Putamen (tissue), 1 donor: ENCODE measurements around the gene OXSR1.
A peak's percentile ranks its signal among the peaks of the same experiment; 100 is the strongest.

Experiments used
- DNase-seq: peaks from one replicate; pipeline ENCODE4 v3.0.0-alpha.2; 2016; ENCODE audit warnings: low spot score

The OXSR1 gene

DNA sequence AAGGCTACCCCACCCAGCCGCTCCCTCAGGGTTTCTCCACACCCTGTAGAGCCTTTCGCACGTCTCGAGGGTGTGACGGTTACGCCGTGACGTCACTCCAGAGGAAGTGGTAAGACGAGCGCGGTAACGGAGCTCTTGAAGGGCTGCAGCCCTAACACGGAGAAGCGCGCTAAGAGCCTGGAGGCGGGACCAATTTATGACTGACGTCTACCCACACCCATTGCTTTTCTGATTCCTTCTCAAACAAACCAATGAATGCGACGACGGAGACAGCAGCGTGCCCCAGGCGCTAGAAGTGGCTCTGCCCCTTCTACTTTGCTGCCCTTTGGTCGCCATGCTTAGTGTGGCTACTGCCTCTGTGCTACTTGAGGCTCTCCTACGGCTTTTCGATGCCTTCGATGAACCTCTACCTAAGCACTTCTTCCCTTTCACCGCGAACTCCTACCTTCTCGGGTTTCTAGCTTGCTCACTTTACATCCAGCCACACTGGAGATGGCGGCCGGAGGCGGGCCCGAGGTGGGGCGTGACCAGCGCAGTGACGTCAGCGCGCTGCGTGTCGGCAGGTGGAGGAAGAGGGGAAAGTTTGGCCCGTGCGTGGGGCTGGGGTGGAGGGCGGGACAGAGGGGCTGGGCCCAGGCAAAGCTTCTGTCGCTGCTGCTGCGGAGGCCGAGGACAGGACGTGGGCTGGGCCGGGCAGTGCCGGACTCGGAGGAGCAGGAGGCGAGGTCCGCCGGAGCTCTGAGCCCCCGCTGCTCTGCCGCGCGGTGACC, at the start of gene OXSR1:
Gene OXSR1 (plus strand): TSS at position 586 of the 770 bp plus-strand sequence. CDS start 340 bp downstream, outside the sequence.
- peak; percentile 100 for DNase-seq

DNA sequence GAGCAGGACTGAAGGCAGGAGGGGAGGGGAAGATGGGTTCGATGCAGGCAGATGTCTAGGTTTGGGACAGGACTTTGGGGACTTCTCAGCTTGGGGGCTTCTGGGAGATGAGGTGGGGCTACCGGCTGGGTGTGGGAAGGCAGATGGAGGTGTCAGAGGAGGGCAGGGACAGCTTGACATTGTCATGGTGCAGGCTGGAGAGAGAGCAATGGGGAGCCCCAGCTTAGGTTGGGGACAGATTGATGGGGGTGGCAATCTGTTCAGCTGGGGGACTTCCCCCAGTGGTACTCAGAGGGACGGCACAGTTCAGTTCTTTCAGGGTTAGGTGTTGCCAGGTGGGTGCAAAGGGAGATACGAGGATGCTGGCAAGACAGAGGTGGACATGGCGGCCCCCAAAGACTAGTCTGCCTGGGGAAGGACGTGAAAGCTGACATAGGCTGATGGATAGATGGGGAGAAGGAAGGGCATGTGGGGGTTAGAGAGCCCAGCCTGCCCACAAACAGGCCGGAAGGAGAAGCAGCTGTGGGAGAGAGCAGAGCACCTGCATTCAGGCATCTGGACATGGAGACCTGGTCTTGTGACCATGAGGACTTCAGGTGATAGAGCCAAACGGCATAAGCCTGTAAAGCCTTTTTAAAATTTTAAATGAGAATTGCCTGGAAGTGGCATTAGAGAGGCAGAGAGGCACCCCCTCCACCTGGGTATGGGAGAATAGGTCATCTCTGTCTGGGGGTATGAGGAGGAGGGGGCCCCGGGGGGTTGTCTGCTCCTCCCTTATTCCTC, 49.5 kb upstream of the OXSR1 start:
- no peak for DNase-seq

DNA sequence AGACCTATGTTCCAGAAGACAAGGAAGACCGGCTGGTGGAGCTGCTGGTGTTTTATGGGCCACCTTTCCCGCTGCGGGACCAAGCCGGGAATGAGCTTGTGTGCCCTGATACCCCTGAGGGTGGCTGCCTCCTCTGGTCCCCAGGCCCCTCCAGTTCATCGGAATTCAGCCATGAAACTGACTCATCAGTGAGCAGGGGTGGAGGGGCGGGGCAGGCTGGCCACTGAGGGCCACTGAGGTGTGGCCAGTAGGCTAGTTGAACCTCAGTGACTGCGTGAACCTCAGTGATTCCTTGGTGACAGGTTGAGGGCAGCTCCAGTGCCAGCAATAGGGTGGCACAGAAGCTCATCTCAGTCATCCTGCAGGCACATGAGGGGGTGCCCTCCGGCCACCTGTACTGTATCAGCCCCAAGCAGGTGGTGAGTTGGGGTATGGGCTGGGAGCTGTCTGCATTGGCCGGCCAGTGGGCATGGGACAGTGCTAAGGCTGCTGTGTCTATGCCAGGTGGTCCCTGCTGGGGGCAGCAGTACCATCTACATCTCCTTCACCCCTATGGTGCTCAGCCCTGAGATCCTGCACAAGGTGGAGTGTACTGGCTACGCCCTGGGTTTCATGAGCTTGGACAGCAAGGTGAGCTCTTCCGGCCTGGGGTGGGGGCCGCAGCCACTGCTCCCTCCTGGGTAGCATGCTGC, 48.7 kb upstream of the OXSR1 start:
- DNase-seq = no peak

DNA sequence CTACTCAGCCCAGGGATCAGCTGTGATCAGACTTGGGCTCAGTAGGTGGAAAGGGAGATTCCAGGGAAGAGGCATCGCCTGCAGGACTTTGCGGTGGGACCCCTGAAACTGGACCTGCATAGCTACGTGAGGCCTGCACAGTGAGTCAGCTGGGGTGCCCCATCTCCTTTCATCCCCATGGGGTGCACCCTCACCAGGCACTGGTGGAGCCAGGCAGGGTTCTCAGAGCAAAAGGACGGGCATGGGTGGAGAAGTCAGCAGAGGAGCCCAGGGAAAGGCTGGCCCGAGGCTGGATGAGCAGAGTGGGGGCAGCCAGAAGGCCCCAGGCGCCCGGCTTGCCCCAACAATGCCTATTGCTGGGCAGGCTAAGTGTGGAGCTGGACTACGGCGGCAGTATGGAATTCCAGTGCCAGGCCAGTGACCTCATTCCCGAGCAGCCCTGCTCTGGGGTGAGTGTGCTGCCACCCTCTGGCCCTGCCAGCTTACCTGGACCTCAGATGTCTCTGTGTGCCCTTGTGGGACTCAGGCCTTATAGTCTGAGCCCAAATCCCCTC, 48.1 kb upstream of the OXSR1 start:
- DNase-seq = no peak

DNA sequence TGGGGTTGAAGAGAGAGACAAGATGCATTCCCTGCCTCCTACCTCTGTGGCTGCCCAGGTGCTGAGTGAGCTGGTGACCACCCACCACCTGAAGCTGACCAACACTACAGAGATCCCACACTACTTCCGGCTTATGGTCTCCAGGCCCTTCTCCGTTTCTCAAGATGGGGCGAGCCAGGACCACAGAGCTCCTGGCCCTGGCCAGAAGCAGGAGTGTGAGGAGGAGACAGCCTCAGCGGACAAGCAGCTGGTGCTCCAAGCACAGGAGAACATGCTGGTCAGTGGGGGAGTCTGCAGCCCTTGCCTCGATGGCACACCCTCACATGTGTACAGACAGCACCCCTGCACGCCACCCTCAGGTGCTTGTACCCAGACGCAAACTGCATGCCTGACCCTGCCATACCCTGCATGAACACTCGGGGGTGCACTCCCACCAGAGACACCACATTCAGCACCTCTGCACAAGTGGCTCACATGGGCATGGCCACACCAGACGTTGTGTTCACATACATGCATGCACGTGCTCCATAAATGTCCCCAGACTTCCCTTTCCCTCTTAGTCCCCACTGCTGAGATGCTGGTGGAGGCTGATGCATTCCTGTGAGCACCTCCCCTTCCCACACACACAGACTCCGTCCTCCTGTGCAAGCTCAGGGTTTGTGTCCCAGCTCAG, 47.5 kb upstream of the OXSR1 start:
- DNase-seq = peak; percentile 28

DNA sequence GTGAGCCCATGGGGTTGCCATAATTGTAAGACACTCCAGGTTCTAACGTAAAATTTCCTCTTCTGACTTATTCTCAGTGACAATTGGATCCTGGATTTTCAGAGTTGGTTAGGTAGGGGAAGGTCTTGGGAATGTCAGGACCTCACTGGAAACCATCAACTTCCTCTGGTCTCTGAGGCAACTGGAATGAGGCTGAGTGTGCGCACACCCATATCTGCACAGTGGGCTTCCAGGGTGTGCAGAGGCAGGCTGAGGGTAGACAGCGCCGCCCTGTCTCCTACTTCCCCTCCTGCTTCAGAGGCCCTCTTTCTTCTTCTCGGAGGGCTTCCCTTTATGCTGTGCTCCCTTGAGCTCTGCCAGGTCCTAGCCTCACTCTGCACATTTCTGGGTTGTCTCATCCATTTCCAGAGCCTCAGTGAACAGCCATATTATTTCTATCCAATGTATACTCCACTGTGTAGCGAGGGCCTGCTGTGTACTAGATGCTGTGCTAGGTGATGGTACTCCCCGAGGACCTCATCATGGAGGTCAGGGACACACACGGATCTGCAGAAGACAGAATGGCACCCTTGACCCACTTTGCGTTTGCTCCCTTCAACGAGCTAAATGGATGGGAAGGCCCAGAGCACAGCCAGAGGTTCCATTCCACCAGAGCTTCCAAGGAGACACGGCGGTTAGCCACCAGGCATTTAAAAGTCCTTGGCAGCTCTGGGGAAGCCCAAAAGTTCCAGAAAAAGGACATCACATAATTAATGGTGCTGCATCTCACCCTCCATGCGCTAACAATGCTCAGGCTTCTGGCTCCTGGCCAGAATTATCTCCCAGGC, 46.7 kb upstream of the OXSR1 start:
- no peak for DNase-seq

DNA sequence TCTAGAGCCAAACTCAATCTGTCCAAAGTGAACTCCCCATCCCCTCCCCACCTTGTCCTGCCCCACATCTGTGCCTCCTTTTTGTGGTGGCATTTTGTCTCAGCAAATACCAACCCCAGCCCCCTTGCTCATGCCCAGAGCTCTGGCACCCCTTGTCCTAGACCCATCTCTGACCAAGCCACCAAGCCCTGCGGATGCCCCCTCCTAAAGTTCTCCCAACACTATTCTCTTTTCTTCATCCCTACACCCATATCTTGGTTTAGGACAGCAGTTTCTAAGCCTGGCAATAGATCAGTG, 46.1 kb upstream of the OXSR1 start:
- DNase-seq = no peak

DNA sequence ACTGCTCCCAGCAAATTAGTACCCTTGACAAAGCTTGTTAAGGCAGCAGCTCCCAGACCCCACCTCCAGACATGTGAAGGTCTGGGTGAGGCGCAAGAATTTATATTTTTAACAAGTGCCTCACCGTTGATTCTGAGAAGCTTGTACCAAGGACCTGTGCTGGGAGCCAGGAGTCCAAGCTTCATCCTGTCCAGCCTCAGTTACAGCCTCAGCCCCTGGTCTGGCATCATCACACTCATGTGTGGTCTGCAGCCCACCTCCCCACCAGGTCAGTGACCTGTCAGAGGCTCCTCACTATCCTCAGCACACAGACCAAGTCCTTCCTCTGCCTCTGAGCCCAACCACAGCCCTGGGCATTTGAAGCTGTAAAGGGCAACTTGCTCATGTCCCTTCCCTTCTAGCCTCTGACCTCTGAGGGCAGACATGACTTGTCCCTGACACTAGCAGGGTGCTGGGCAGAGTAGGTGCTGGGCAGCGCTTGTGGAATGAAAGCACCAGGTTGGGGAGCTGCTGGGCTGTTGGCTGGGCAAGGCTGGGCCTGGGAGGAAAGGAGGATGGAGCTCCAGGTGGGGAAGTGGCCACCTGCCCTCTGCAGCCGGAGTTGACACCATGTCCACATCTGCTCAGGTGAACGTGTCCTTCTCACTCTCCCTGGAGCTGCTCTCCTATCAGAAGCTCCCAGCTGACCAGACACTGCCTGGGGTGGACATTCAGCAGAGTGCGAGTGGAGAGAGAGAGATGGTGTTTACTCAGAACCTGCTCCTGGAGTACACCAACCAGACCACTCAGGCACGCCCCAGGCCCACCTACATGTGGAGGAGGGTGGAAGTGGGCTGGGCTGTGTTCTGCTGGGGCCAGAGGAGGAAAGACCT, 45.3 kb upstream of the OXSR1 start:
- DNase-seq = no peak

DNA sequence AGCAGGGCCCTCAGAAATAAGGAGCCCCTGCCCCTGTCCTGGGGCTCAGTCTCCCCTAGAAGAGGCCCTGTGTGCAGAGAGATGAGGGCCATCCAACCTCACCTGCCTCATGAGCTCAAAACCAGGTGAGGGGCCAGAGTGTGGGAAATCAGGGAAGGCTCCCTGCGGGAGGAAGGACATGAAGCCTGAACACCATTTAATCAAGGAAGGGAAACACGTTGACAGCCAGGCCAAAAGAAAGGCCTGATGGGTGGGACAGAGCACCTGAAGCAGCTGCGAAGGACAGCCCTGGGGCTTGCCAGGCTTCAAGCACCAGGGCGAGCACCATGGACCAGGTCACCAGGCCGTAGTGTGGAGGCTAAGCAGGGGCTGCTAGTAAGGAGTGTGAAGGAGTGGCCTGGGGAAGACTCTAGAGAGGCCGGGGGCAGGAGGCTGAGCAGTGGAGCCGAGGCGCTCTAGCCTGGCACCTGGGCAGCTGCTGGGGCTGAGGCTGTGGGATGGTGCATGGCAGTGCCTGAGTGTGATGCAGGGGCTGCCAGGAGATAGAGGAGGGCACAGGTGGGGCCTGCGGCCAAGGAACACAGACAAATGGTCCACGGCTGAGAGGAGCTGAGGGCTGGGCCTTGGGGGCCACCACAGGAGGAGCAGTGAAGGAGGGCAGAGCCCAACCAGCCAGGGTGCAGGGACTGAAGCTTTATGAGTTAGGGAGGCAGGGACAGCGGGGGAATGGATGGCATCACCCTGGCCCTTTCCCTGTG, 44.5 kb upstream of the OXSR1 start:
- DNase-seq = no peak

DNA sequence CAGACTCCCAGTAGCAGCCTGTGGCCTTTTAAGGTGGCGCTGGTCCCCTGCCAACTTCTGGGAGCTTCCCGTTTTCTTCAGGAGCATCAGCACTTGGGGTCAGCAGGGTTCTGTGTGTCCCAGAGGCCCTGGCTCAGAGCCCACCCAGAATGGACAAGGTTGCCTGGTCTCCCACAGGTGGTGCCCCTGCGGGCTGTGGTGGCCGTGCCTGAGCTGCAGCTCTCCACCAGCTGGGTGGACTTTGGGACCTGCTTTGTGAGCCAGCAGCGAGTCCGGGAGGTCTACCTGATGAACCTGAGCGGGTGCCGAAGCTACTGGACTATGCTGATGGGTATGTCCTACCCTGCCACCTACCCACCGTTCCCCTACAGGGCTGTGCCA, 43.9 kb upstream of the OXSR1 start:
- DNase-seq = no peak

DNA sequence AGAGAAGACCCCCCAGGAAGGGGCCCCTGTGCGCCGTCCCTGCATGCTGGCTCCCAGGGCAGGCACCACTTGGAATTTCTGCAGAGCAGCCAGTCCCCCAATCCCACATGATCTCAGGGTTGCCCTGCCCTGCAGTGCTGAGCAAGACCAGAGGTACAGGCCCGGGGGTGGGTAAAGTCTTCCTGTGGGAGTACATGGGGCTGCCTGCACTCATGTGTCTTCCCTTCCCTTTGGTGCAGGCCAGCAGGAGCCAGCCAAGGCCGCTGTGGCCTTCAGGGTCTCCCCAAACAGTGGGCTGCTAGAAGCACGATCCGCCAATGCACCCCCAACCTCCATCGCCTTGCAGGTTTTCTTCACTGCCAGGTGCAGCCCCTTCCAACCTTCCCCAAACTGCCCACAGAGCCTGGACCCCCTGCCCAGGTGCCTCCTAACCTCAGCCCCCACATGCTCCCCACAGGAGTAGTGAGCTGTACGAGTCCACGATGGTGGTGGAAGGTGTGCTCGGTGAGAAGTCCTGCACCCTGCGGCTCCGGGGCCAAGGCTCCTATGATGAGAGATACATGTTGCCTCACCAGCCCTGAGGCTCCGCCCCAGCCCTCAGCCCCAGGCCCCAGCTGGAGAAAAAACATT, 43.4 kb upstream of the OXSR1 start:
- DNase-seq = no peak

DNA sequence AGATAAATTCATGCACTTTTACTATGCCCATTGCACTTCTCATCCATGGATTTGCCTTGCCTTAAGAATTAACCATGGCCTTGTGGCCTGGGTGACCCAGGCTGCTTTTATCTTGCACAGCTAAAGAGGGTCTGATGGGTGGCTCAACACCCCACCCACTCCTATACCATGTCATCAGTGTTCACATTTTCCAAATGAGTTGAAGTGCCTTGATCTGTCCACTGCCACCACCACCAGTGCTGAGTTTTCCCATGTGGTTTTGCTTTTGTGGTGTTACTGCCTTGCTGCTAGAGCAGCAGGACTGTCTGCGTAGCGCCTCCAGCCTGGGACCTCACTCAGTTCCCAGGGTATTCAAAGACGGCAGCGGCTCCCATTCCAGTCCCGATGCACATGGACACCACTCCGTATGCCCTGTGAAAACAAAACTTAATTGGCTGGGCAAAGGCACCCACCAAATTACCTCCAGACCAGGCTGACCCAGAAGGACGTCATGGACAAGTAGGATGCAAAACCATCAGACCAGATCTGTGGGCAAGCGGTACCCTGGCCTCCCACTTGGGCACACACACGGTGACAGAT, 42.5 kb upstream of the OXSR1 start:
- no peak for DNase-seq

DNA sequence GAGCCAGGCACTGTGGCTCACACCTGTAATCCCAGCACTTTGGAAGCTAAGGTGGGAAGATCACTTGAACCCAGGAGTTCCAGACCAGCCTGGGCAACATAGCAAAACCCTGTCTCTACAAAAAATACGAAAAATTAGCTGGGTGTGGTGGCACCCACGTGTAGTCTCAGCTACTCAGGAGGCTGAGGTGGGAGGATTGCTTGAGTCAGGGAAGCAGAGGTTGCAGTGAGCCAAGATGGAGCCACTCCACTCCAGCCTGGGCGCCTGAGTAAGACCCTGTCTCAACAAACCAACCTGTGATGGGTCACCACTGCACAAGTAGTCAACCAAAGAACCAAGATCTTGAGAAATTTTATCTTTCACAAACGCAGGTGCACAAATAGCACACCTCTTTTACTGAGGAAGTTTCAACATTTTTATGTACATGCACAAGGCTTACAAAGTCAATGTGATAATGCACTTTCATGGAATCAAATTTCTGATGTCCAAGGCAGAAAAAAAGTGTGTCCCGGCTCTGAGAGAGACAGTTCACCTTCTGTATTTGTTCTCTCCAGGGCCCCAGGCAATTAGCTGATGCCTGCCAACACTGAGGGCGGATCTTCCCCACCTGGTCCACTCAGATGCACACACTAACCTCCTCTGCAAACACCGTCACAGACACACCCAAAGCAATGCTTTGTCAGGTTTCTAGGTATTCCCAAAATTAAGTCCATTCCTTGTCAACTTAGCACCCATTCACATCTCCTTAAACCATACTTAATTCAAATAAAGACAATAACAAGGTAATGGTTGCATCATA, 40.8 kb upstream of the OXSR1 start:
- DNase-seq = no peak

DNA sequence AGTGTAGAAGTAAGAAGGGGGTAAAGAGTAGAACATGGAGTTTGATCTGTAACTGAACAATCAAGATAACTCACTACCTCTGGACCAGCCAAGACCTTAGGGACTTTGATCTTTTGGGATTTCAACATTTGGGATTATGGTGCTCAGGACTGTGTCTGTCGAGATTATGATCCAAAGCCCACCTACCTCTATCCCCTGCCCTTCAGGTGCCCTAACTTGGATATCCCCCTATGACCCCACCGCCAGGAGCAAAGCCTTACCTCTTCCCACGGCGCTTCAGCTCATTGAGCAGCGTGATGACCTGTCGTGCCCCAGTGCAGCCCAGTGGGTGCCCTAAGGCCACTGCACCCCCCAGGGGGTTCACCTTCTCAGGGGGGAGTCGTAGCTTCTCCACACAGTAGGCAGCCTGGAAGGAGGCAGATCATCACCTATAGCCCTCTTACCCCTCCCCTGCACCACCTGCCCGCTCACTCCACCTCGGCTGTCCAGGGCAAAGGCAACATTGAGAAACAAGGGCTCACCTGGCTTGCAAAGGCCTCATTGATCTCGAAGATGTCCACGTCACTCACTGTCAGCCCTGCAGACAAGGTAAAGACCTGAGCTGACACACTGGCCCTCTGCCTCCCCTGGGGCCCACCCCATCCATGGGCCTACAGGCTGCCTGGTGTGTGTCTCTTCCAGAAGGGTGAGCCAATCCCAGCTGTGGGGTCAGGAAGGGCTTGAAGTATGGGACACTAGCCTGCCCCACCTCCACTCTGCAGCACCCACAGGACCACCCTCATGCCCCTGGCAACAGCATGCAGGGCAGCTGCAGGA, 39.8 kb upstream of the OXSR1 start:
- no peak for DNase-seq

DNA sequence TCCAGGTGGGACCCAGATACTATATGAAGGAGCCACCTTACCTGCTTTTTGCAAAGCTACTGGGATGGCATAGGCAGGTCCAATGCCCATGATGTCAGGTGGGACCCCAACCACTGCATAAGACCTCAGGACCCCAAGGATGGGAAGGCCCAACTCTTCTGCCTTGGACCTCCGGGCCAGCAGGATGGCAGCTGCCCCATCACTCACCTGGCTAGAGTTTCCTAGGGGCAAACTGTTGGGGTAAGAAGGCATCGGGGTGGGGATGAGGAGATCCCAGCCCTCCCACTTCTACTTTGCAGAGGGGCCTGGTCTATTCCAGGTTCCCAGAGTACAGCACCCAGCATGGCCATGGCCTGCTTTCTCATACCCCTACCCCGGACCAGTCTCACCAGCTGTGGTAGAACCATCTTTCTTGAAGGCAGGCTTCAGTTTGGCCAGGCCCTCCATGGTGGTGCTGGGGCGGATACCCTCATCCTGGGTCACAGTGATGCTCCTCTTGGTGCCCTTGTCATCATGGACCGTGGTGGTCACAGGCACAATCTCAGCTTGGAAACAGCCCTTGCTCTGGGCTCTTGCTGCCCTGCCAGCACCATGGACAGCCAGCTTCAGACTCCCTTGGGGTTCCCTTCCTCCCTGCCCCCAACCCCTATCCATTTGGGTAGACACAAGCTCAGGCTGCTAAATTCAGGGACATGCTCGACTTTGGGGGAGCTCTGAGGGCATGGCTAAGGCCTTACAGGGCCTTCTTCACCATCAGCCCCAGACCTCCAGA, 39.0 kb upstream of the OXSR1 start:
- DNase-seq = no peak

DNA sequence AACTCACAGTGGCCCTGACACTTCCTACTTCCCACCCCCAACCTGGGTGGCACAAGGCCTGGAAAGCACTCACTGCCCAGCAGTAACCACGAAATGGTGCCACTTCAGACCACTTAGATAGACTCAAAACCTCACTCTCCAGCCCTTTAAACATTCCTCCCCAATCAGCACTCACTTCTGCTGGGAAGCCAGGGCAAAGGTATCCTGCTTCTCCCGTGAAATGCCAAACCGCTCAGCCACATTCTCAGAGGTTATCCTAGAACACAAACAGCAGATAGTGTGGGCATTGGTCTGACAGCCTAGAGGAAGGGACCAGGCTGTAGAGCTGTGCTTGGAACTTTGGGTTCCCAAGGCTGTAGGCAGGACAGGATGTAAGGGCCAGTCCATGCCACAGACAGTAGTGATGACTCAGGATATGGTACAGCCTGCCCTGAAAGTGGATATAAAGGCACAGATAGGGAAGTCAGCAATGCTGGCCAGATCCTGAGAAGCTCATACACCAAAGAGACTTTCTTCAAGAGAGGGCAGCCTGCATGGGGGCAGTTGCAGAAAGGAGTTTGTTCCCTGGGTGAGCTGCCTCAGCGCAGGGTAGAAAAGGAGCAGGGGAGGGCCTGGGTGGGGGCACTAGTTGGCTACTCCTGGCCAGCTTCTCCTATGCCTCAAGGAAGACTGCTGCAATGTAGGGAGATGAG, 37.6 kb upstream of the OXSR1 start:
- no peak for DNase-seq
